H1 (cell line): ENCODE data around the gene RASGRP4. TPM values are rescaled to one million over a fixed set of nuclear protein-coding genes. Genes with fewer than 3 reads are reported as not detected.
A peak's percentile ranks its signal among the peaks of the same experiment; 100 is the strongest.

Experiments
- CTCF ChIA-PET: fragments of 300-600 bp; sonication (Branson Sonifier 250); formaldehyde crosslinking; loops from one replicate; lab custom pipeline; 2021; ENCODE audit not compliant: partially characterized antibody; lab: Charles Lee
- POLR2A ChIA-PET: fragments of 300-600 bp; sonication (Branson Sonifier 250); formaldehyde crosslinking; loops from one replicate; lab custom pipeline; 2021; ENCODE audit warnings: inconsistent platforms; ENCODE audit not compliant: partially characterized antibody; lab: Charles Lee
- DNase-seq, 2 experiments: peaks; one replicate each; pipeline versions ENCODE4 v3.0.0 to v3.0.0-alpha.2; 2010 to 2022; ENCODE audit warnings: low spot score in 2 of 2, low read depth in 1 of 2, mixed read lengths in 1 of 2
- FAIRE-seq: peaks from 2 replicates; lab custom pipeline; 2011; peaks lifted over from hg19 to GRCh38; lab: Jason Lieb, UNC
- H2AFZ ChIP-seq: 2 replicates; pipeline ENCODE4 v1.8.1; 2012; ENCODE audit warnings: low read length, inconsistent platforms
- H2AK5ac ChIP-seq: 2 replicates; pipeline ENCODE4 v1.6.1; 2013; ENCODE audit warnings: low read depth, low read length
- H2BK120ac ChIP-seq: replicated peaks from 2 replicates; pipeline ENCODE3; 2013; ENCODE audit warnings: low read depth, low read length, inconsistent platforms
- H2BK12ac ChIP-seq: 2 replicates; pipeline ENCODE4 v1.6.1; 2013; ENCODE audit warnings: low read depth, low read length
- H2BK15ac ChIP-seq: 2 replicates; pipeline ENCODE4 v1.6.1; 2013; ENCODE audit warnings: low read length
- H2BK20ac ChIP-seq: 2 replicates; pipeline ENCODE4 v1.6.1; 2013; ENCODE audit warnings: low read length
- H2BK5ac ChIP-seq: 2 replicates; pipeline ENCODE4 v1.6.1; 2013; ENCODE audit warnings: low read depth, low read length
- H3K14ac ChIP-seq: 2 replicates; pipeline ENCODE4 v1.6.1; 2013; ENCODE audit warnings: inconsistent platforms; ENCODE audit not compliant: insufficient read length
- H3K18ac ChIP-seq: 2 replicates; pipeline ENCODE4 v1.6.1; 2013; ENCODE audit warnings: low read length; ENCODE audit errors: extremely low read depth
- H3K23ac ChIP-seq: 2 replicates; pipeline ENCODE4 v1.6.1; 2013; ENCODE audit warnings: inconsistent platforms; ENCODE audit not compliant: insufficient read length
- H3K23me2 ChIP-seq: 2 replicates; pipeline ENCODE4 v1.6.1; 2013; ENCODE audit warnings: low read depth, low read length
- H3K27ac ChIP-seq: 2 replicates; pipeline ENCODE4 v1.6.1; 2011; ENCODE audit warnings: low read depth, low read length, inconsistent platforms
- H3K27me3 ChIP-seq, 4 experiments: replicated peaks in 1 of 4; 1 replicate in 1 of 4; 2 replicates in 3 of 4; pipeline versions ENCODE4 v1.6.1 to v1.8.1; 2011 to 2013; ENCODE audit warnings: low read length in 3 of 4, mild to moderate bottlenecking in 3 of 4, inconsistent platforms in 2 of 4, mixed read lengths in 2 of 4, moderate library complexity in 1 of 4; ENCODE audit not compliant: control insufficient read depth in 3 of 4, insufficient read depth in 3 of 4; ENCODE audit errors: extremely low read depth in 1 of 4
- H3K36me3 ChIP-seq, 4 experiments: 2 replicates each; pipeline versions ENCODE4 v1.6.1 to v1.8.1; 2011 to 2013; ENCODE audit warnings: mild to moderate bottlenecking in 4 of 4, low read length in 3 of 4, moderate library complexity in 2 of 4, control low read depth in 1 of 4, inconsistent platforms in 1 of 4; ENCODE audit not compliant: insufficient read depth in 4 of 4, control insufficient read depth in 2 of 4
- H3K4ac ChIP-seq: replicated peaks from 2 replicates; pipeline ENCODE3; 2013; ENCODE audit warnings: low read length, low read depth, mixed read lengths, inconsistent platforms; ENCODE audit not compliant: insufficient read length
- H3K4me1 ChIP-seq, 4 experiments: replicated peaks in 1 of 4; 1 replicate in 1 of 4; 2 replicates in 3 of 4; pipeline versions ENCODE4 v1.6.1 to v1.8.1; 2011 to 2013; ENCODE audit warnings: low read length in 3 of 4, inconsistent platforms in 2 of 4, mixed read lengths in 1 of 4; ENCODE audit not compliant: insufficient read depth in 4 of 4, control insufficient read depth in 3 of 4
- H3K4me2 ChIP-seq, 2 experiments: 2 replicates each; pipeline versions ENCODE4 v1.6.1 to v1.8.1; 2011 to 2013; ENCODE audit warnings: low read depth in 2 of 2, low read length in 2 of 2, control low read depth in 1 of 2, inconsistent platforms in 1 of 2, mild to moderate bottlenecking in 1 of 2; ENCODE audit not compliant: insufficient read depth in 1 of 2
- H3K4me3 ChIP-seq, 4 experiments: fragments of 200-600, 300-600 bp in 1 of 4; sonication (generic), shearing (Covaris generic), sonication (Bioruptor Twin) in 1 of 4; 2 replicates each; pipeline versions ENCODE4 v1.5.1 to v1.8.1; 2011 to 2016; ENCODE audit warnings: low read length in 4 of 4, low read depth in 3 of 4, control low read depth in 2 of 4, inconsistent platforms in 2 of 4, mild to moderate bottlenecking in 2 of 4, mixed read lengths in 1 of 4, moderate library complexity in 1 of 4; ENCODE audit not compliant: insufficient read depth in 2 of 4; ENCODE audit errors: extremely low read depth in 1 of 4
- H3K56ac ChIP-seq: replicated peaks from 2 replicates; pipeline ENCODE3; 2013; ENCODE audit warnings: low read depth, mild to moderate bottlenecking, mixed read lengths, low read length, inconsistent platforms; ENCODE audit not compliant: insufficient read length
- H3K79me1 ChIP-seq: 2 replicates; pipeline ENCODE4 v1.6.1; 2013; ENCODE audit warnings: low read depth, low read length, control low read depth
- H3K79me2 ChIP-seq, 2 experiments: 2 replicates each; pipeline versions ENCODE4 v1.6.1 to v1.8.1; 2012 to 2013; ENCODE audit warnings: low read length in 2 of 2, mild to moderate bottlenecking in 2 of 2, inconsistent platforms in 1 of 2; ENCODE audit not compliant: insufficient read depth in 2 of 2, control insufficient read depth in 1 of 2
- H3K9ac ChIP-seq, 4 experiments: replicated peaks in 1 of 4; 1 replicate in 1 of 4; 2 replicates in 3 of 4; pipeline versions ENCODE4 v1.6.1 to v1.8.1; 2011 to 2013; ENCODE audit warnings: low read depth in 3 of 4, low read length in 3 of 4, control low read depth in 2 of 4, mild to moderate bottlenecking in 2 of 4, moderate library complexity in 2 of 4, inconsistent platforms in 1 of 4; ENCODE audit errors: extremely low read depth in 1 of 4
- H3K9me3 ChIP-seq, 2 experiments: 2 replicates each; pipeline versions ENCODE4 v1.6.1 to v1.8.1; 2012 to 2013; ENCODE audit warnings: mild to moderate bottlenecking in 2 of 2, moderate library complexity in 2 of 2, control low read depth in 1 of 2, inconsistent platforms in 1 of 2, low read depth in 1 of 2, low read length in 1 of 2, mixed read lengths in 1 of 2; ENCODE audit not compliant: insufficient read depth in 2 of 2
- H4K20me1 ChIP-seq, 2 experiments: replicated peaks in 1 of 2; 2 replicates each; pipeline versions ENCODE3 to v1.8.1; 2011 to 2013; ENCODE audit warnings: inconsistent platforms in 2 of 2, low read length in 2 of 2, mild to moderate bottlenecking in 1 of 2; ENCODE audit not compliant: insufficient read depth in 2 of 2, control insufficient read depth in 1 of 2
- H4K5ac ChIP-seq: 2 replicates; pipeline ENCODE4 v1.6.1; 2013; ENCODE audit warnings: low read length, low read depth, mixed read lengths, inconsistent platforms; ENCODE audit not compliant: insufficient read length
- H4K8ac ChIP-seq: 2 replicates; pipeline ENCODE4 v1.8.0; 2013; ENCODE audit warnings: mild to moderate bottlenecking, moderate library complexity, low read length, inconsistent platforms; ENCODE audit not compliant: insufficient read depth; ENCODE audit errors: extremely low read depth
- H4K91ac ChIP-seq: replicated peaks from 2 replicates; pipeline ENCODE3; 2013; ENCODE audit warnings: low read length, mixed read lengths, inconsistent platforms; ENCODE audit not compliant: insufficient read length
- WGBS, 2 experiments: shearing (Covaris generic) in 1 of 2; methylation state at CpG; one replicate each; pipeline versions ENCODE4 v1.1.6 to v1.1.7; 2013 to 2015; ENCODE audit warnings: low lambda C conversion rate in 2 of 2, mixed read lengths in 2 of 2, inconsistent platforms in 1 of 2, low coverage in 1 of 2, missing lambda C conversion rate in 1 of 2; ENCODE audit not compliant: insufficient replicate concordance in 2 of 2, insufficient coverage in 1 of 2, insufficient read length in 1 of 2; ENCODE audit errors: extremely low coverage in 1 of 2, missing lambda C conversion rate in 1 of 2; 5-methylcytosine and 5-hydroxymethylcytosine counted together
- polyA plus RNA-seq, 7 experiments: library from polyadenylated mRNA; depleted of rRNA in 3 of 7; stranded (reverse) in 5 of 7; unstranded in 2 of 7; fragments of >200 nt in 5 of 7; fragments of 200-250 nt in 2 of 7; gene quantifications; 1 replicate in 5 of 7; 2 replicates in 1 of 7; 4 replicates in 1 of 7; pipeline versions ENCODE4 v1.2.1 to v1.2.3, GENCODE V29; 2011 to 2013; ENCODE audit warnings: missing spikeins in 2 of 7, mixed read lengths in 2 of 7
- total RNA-seq: library from RNA; stranded (reverse); fragmentation: NEBNext Ultra II Directional; extraction: Animal tissue kit (Norgen Biotek cat#: 25700); gene quantifications from 2 replicates; pipeline ENCODE4 v1.2.1, GENCODE V29; 2021

Gene RASGRP4
- total and polyA plus RNA-seq, 2 of the 8 experiments (the other 6 are each of a cell fraction or from before 2014, with no cell fraction given), result 1.9 to 3.1 TPM

GRCh38 chr19:38385057-38385803 lies 40.8 kb downstream of the RASGRP4 start:
- H3K4me3 ChIP-seq, result 0 out of 8 replicates have a peak overlapping the region, but pooled peaks of 1 of the 4 experiments have one; percentile 95

More at GRCh38 chr19:38385057-38385803, 40.8 kb downstream of the RASGRP4 start:
- peak overlapping the region; percentile 82 to 92; a peak in 2 of 4 replicates for H3K4me2 ChIP-seq
- peaks cover 0 to 3% of the 10 kb centered on the region in 2 experiments; a peak in 1 of 4 replicates for H3K79me2 ChIP-seq
- peaks cover 4% of the 10 kb centered on the region; the same call in 1 of the 2 replicates for H3K79me1 ChIP-seq
- no peak overlapping the region for H3K4ac ChIP-seq
- no peaks in the 10 kb centered on the region for H3K9me3 ChIP-seq
- POLR2A ChIA-PET, result interaction anchor here (0.9 to 3.0 kb wide), 11 partner anchors 9 to 151 kb away, joined by 3 to 12 read pairs (median 3); partner anchors contain the start of gene PSMD8
- no peak overlapping the region for H2BK15ac ChIP-seq
- WGBS, 2 experiments, result 87% methylated on average over 37 of the region's 40 CpGs; no CpG with 5 or more reads in 1 of the 2 experiments
- no peak overlapping the region for H2BK120ac ChIP-seq
- no peak overlapping the region for H2BK20ac ChIP-seq
- DNase-seq (no peak), FAIRE-seq (no peak)
- H4K5ac ChIP-seq, result no peak overlapping the region
- H3K23ac ChIP-seq, result no peak overlapping the region
- no peak overlapping the region for H3K56ac ChIP-seq
- no peaks in the 10 kb centered on the region for H3K27me3 ChIP-seq
- H3K9ac ChIP-seq, result no peak overlapping the region
- H4K20me1 ChIP-seq, result peaks cover 0 to 19% of the 10 kb centered on the region in 2 experiments
- no peak overlapping the region for H2AFZ ChIP-seq
- H2BK5ac ChIP-seq, result no peak overlapping the region
- H3K18ac ChIP-seq, result no peak overlapping the region
- H4K91ac ChIP-seq, result no peak overlapping the region
- H4K8ac ChIP-seq, result no peak overlapping the region
- peaks cover 3 to 18% (median 8%) of the 10 kb centered on the region in 4 experiments for H3K4me1 ChIP-seq
- H3K14ac ChIP-seq, result no peak overlapping the region
- H2BK12ac ChIP-seq, result no peak overlapping the region
- H3K36me3 ChIP-seq, result peaks cover 14 to 26% (median 22%) of the 10 kb centered on the region in 4 experiments; a peak in 7 of 8 replicates
- H2AK5ac ChIP-seq, result 0 out of 2 replicates have a peak overlapping the region, but pooled peaks have one; percentile 19
- H3K23me2 ChIP-seq, result peaks cover 12% of the 10 kb centered on the region
- CTCF ChIA-PET, result interaction anchor here (0.5 to 3.2 kb wide), 23 partner anchors 10 to 339 kb away, joined by 3 to 37 read pairs (median 4); partner anchors contain the start of genes CATSPERG, FAM98C, PPP1R14A and PSMD8
- no peak overlapping the region for H3K27ac ChIP-seq
